Adipose tissue (tissue), 3 donors: ENCODE results near the gene B4GALNT1. TPM values are rescaled to one million over a fixed set of nuclear protein-coding genes. Genes with fewer than 3 reads are reported as not detected.
"Not testable (repeated sequence)": the region's sequence is repeated elsewhere in the genome, so short reads cannot be mapped to it uniquely, and the experiment has no call there.

Experiments used
- H3K27ac ChIP-seq: one replicate; pipeline ENCODE4 v1.5.1; 2013; ENCODE audit warnings: low read depth, low read length
- WGBS, 3 donors: extraction: QIAGEN DNeasy Blood & Tissue Kit; methylation state at CpG; one replicate each; pipeline ENCODE4 v1.1.7; 2013; 5-methylcytosine and 5-hydroxymethylcytosine counted together
- polyA plus RNA-seq, 3 donors: library from polyadenylated mRNA; stranded (reverse); fragments of 200-250 nt; gene quantifications; one replicate each; pipeline ENCODE4 v1.2.3, GENCODE V29; 2013
- donor health status: healthy with polysubstance abuse.
- donor health status: Bipolar disorder and iron deficiency.
- donor health status: healthy.

The B4GALNT1 gene
- polyA plus RNA-seq, 3 donors = 0.35 to 2.5 (median 0.70) TPM

GRCh38 chr12:57623811-57624390 lies 9.1 kb downstream of the B4GALNT1 start:
- WGBS, 3 donors = 58 to 69% (median 63%) methylated on average over 5 of the region's 5 CpGs
- no peak overlapping the region for H3K27ac ChIP-seq

- H3K27ac ChIP-seq = no peak overlapping the region
- WGBS, 3 donors = 59 to 71% (median 64%) methylated on average over 2 of the region's 2 CpGs
Measured at GRCh38 chr12:57623385-57623784, 9.6 kb downstream of the B4GALNT1 start.

- H3K27ac ChIP-seq = no peak overlapping the region
- WGBS, 3 donors = 74 to 85% (median 83%) methylated on average over 9 of the region's 9 CpGs
Measured at GRCh38 chr12:57622293-57623245, 10.4 kb downstream of the B4GALNT1 start.

- 0 to 2% (median 2%) methylated on average over 49 of the region's 49 CpGs for WGBS, 3 donors
- no peak overlapping the region for H3K27ac ChIP-seq
Measured at GRCh38 chr12:57621497-57622292, 11.3 kb downstream of the B4GALNT1 start.

- WGBS, 3 donors = 4 to 11% (median 4%) methylated on average over 41 to 42 of the region's 42 CpGs
Measured at GRCh38 chr12:57620936-57621496, 12.0 kb downstream of the B4GALNT1 start.

GRCh38 chr12:57620245-57620935 lies 12.6 kb downstream of the B4GALNT1 start:
- H3K27ac ChIP-seq = no peak overlapping the region
- WGBS, 3 donors = 33 to 44% (median 38%) methylated on average over 13 of the region's 13 CpGs

More at GRCh38 chr12:57620936-57621496, 12.0 kb downstream of the B4GALNT1 start:
- H3K27ac ChIP-seq = no peak overlapping the region

- 13 to 40% (median 39%) methylated on average over 35 to 46 of the region's 46 CpGs for WGBS, 3 donors
- H3K27ac ChIP-seq = no peak overlapping the region
Measured at GRCh38 chr12:57619434-57620244, 13.4 kb downstream of the B4GALNT1 start.

- 53 to 62% (median 58%) methylated on average over 16 of the region's 16 CpGs for WGBS, 3 donors
- no peak overlapping the region for H3K27ac ChIP-seq
Measured at GRCh38 chr12:57618966-57619433, 14.0 kb downstream of the B4GALNT1 start.

- H3K27ac ChIP-seq = not testable (repeated sequence)
- 92 to 98% (median 98%) methylated on average over 6 of the region's 6 CpGs for WGBS, 3 donors
Measured at GRCh38 chr12:57618431-57618830, 14.6 kb downstream of the B4GALNT1 start.

- WGBS, 3 donors = 47 to 62% (median 52%) methylated on average over 11 of the region's 11 CpGs
Measured at GRCh38 chr12:57617942-57618341, 15.1 kb downstream of the B4GALNT1 start.

GRCh38 chr12:57616383-57617101 lies 16.5 kb downstream of the B4GALNT1 start:
- 78 to 89% (median 84%) methylated on average over 3 of the region's 3 CpGs for WGBS, 3 donors
- no peak overlapping the region for H3K27ac ChIP-seq

More at GRCh38 chr12:57617942-57618341, 15.1 kb downstream of the B4GALNT1 start:
- H3K27ac ChIP-seq = no peak overlapping the region

- WGBS, 3 donors = 87 to 90% (median 89%) methylated on average over 5 of the region's 5 CpGs
- no peak overlapping the region for H3K27ac ChIP-seq
Measured at GRCh38 chr12:57615637-57616036, 17.4 kb downstream of the B4GALNT1 start.

GRCh38 chr12:57614948-57615500 lies 18.0 kb downstream of the B4GALNT1 start:
- H3K27ac ChIP-seq = no peak overlapping the region
- 80 to 83% (median 81%) methylated on average over 11 of the region's 11 CpGs for WGBS, 3 donors

GRCh38 chr12:57614178-57614947 lies 18.6 kb downstream of the B4GALNT1 start:
- no peak overlapping the region for H3K27ac ChIP-seq
- WGBS, 3 donors = 51 to 57% (median 52%) methylated on average over 14 of the region's 14 CpGs

GRCh38 chr12:57613427-57614109 lies 19.4 kb downstream of the B4GALNT1 start:
- H3K27ac ChIP-seq = no peak overlapping the region
- 83% methylated on average over 10 of the region's 10 CpGs for WGBS, 3 donors
